Liver (tissue), 9 donors: ENCODE measurements around the gene HDGFL1. TPM values are rescaled to one million over a fixed set of nuclear protein-coding genes. Genes with fewer than 3 reads are reported as not detected.

Experiments used
- DNase-seq: peaks from one replicate; pipeline ENCODE4 v3.0.0-alpha.2; 2017; ENCODE audit warnings: low spot score
- H3K27ac ChIP-seq, 2 donors: one replicate each; pipeline ENCODE4 v1.7.0; 2013; ENCODE audit warnings: inconsistent platforms in 2 of 2, low read length in 2 of 2, control low read depth in 1 of 2, low read depth in 1 of 2, mild to moderate bottlenecking in 1 of 2
- H3K27me3 ChIP-seq, 4 donors: one replicate each; pipeline versions ENCODE4 v1.6.1 to v1.7.0; 2013; ENCODE audit warnings: low read length in 3 of 4, inconsistent platforms in 1 of 4, mild to moderate bottlenecking in 1 of 4, moderate library complexity in 1 of 4; ENCODE audit not compliant: control insufficient read depth in 4 of 4, insufficient read depth in 4 of 4
- H3K36me3 ChIP-seq, 4 donors: one replicate each; pipeline versions ENCODE4 v1.6.1 to v1.7.0; 2013; ENCODE audit warnings: low read length in 3 of 4, mild to moderate bottlenecking in 3 of 4, low read depth in 1 of 4, moderate library complexity in 1 of 4; ENCODE audit not compliant: control insufficient read depth in 4 of 4, insufficient read depth in 3 of 4
- H3K4me1 ChIP-seq, 4 donors: one replicate each; pipeline versions ENCODE4 v1.6.1 to v1.7.0; 2013; ENCODE audit warnings: low read length in 3 of 4, mild to moderate bottlenecking in 3 of 4, moderate library complexity in 1 of 4; ENCODE audit not compliant: control insufficient read depth in 4 of 4, insufficient read depth in 4 of 4
- H3K4me3 ChIP-seq, 3 donors: one replicate each; pipeline versions ENCODE4 v1.6.1 to v1.7.0; 2013; ENCODE audit warnings: low read length in 3 of 3, control low read depth in 1 of 3, low read depth in 1 of 3, mild to moderate bottlenecking in 1 of 3
- H3K9ac ChIP-seq, 2 donors: one replicate each; pipeline ENCODE4 v1.7.0; 2013; ENCODE audit warnings: low read length in 2 of 2, mild to moderate bottlenecking in 2 of 2, moderate library complexity in 2 of 2, control low read depth in 1 of 2, low read depth in 1 of 2
- H3K9me3 ChIP-seq, 4 donors: one replicate each; pipeline versions ENCODE4 v1.6.1 to v1.7.0; 2013; ENCODE audit warnings: low read length in 3 of 4; ENCODE audit not compliant: control insufficient read depth in 4 of 4
- EGR1 ChIP-seq, 2 donors: IDR thresholded peaks; 2 replicates each; pipeline ENCODE4 v1.6.1; 2016 to 2018; ENCODE audit warnings: antibody characterized with exemption in 2 of 2, low read depth in 2 of 2
- FOXA1 ChIP-seq: IDR thresholded peaks from 2 replicates; pipeline ENCODE4 v1.6.1; 2016; ENCODE audit warnings: antibody characterized with exemption
- FOXA2 ChIP-seq: IDR thresholded peaks from 2 replicates; pipeline ENCODE4 v1.6.1; 2016; ENCODE audit warnings: antibody characterized with exemption
- GABPA ChIP-seq, 2 donors: IDR thresholded peaks in 1 of 2; conservative IDR thresholded peaks in 1 of 2; 2 replicates each; pipeline ENCODE4 v1.6.1; 2016; ENCODE audit warnings: antibody characterized with exemption in 2 of 2, mild to moderate bottlenecking in 1 of 2, moderate library complexity in 1 of 2
- HNF4A ChIP-seq, 2 donors: conservative IDR thresholded peaks; 2 replicates each; pipeline ENCODE4 v1.6.1; 2016; ENCODE audit warnings: antibody characterized with exemption in 2 of 2, mild to moderate bottlenecking in 2 of 2
- HNF4G ChIP-seq: IDR thresholded peaks from 2 replicates; pipeline ENCODE4 v1.6.1; 2016; ENCODE audit warnings: antibody characterized with exemption
- JUND ChIP-seq, 2 donors: IDR thresholded peaks; 2 replicates each; pipeline ENCODE4 v1.6.1; 2016; ENCODE audit warnings: antibody characterized with exemption in 2 of 2
- NR2F2 ChIP-seq: IDR thresholded peaks from 2 replicates; pipeline ENCODE4 v1.6.1; 2016; ENCODE audit warnings: antibody characterized with exemption
- RAD21 ChIP-seq, 2 donors: IDR thresholded peaks; 2 replicates each; pipeline ENCODE4 v1.6.1; 2016; ENCODE audit warnings: antibody characterized with exemption in 2 of 2, mild to moderate bottlenecking in 2 of 2
- RXRA ChIP-seq, 2 donors: IDR thresholded peaks; 2 replicates each; pipeline ENCODE4 v1.6.1; 2017 to 2018; ENCODE audit warnings: antibody characterized with exemption in 2 of 2, mild to moderate bottlenecking in 1 of 2
- SP1 ChIP-seq: IDR thresholded peaks from 2 replicates; pipeline ENCODE4 v1.6.1; 2018; ENCODE audit warnings: antibody characterized with exemption, mild to moderate bottlenecking
- TAF1 ChIP-seq: conservative IDR thresholded peaks from 2 replicates; pipeline ENCODE4 v1.6.1; 2016; ENCODE audit warnings: antibody characterized with exemption, mild to moderate bottlenecking
- YY1 ChIP-seq: IDR thresholded peaks from 2 replicates; pipeline ENCODE4 v1.6.1; 2016; ENCODE audit warnings: antibody characterized with exemption, mild to moderate bottlenecking
- WGBS: extraction: QIAGEN DNeasy Blood & Tissue Kit; methylation state at CpG from one replicate; pipeline ENCODE4 v1.1.7; 2013; 5-methylcytosine and 5-hydroxymethylcytosine counted together
- polyA plus RNA-seq, 2 donors: library from polyadenylated mRNA; stranded (reverse) in 1 of 2; unstranded in 1 of 2; fragments of 200-250 nt in 1 of 2; fragments of >200 nt in 1 of 2; fragmentation: Nextera tagmentation in 1 of 2; extraction: Ambion mirVana in 1 of 2; gene quantifications; one replicate each; pipeline versions ENCODE4 v1.2.1 to v1.2.3, GENCODE V29; 2013 to 2015
- total RNA-seq, 2 donors: library from RNA; depleted of rRNA; stranded (reverse); fragments of >200 nt; gene quantifications; one replicate each; pipeline ENCODE4 v1.2.3, GENCODE V29; 2014
- TF ChIP-seq, protein P1 (sequence below): IDR thresholded peaks from 2 replicates; pipeline ENCODE4 v1.6.1; 2016; ENCODE audit warnings: antibody characterized with exemption, mild to moderate bottlenecking
- TF ChIP-seq, protein P2 (sequence below): fragments of 150-350 bp; IDR thresholded peaks from 2 replicates; pipeline ENCODE4 v1.5.1; 2017; ENCODE audit warnings: improper control_type of control experiment, low read depth, low read length; ENCODE audit not compliant: missing input control
- TF ChIP-seq, protein P3 (sequence below): IDR thresholded peaks from 2 replicates; pipeline ENCODE4 v1.6.1; 2016; ENCODE audit warnings: antibody characterized with exemption
- TF ChIP-seq, protein P4 (sequence below): IDR thresholded peaks from 2 replicates; pipeline ENCODE4 v1.6.1; 2016; ENCODE audit warnings: antibody characterized with exemption
- TF ChIP-seq, protein P5 (sequence below): IDR thresholded peaks from 2 replicates; pipeline ENCODE4 v1.6.1; 2016; ENCODE audit warnings: antibody characterized with exemption
- donor health status: healthy.
- donor health status: healthy.
- donor health status: healthy.
- donor health status: healthy.
- donor health status: healthy.

HDGFL1 gene
- total and polyA plus RNA-seq, 4 donors, result not detected

DNA sequence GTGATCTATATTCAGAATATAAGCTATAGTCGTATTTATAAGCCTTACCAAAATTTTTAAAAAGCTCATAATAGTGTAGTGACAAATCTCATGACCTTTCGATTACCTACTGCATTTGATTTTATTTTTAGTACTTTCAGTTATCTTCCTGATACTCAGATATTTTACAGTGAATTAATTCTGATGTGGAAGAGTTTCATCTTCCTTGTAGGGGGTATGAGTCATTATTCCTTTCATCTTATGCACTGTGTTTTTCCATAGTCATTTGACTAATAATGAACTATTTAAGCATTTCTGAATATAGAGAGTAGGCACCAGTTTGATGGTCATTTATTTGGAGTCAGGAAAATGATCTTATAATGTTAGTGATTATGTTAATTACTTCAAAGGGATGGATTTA, 36.4 kb downstream of the HDGFL1 start:
- Histone ChIP-seq H3K9ac (no peak overlapping the region), H3K4me1 (no peaks in the 10 kb centered on the region), H3K27ac (no peak overlapping the region), H3K9me3 (no peaks in the 10 kb centered on the region), H3K36me3 (no peaks in the 10 kb centered on the region), H3K4me3 (no peak overlapping the region), H3K27me3 (no peaks in the 10 kb centered on the region)
- 82% methylated on average over 2 of the region's 2 CpGs for WGBS
- no peak for DNase-seq
- TF ChIP-seq RXRA (IDR thresholded peaks at IDR 0.05) (no peak), SP1 (no peak), FOXA2 (no peak), FOXA1 (no peak), HNF4G (no peak), GABPA (IDR thresholded peaks at IDR 0.05 in 1 of 2, conservative IDR thresholded peaks at IDR 0.05 in 1 of 2) (no peak), EGR1 (IDR thresholded peaks at IDR 0.05; ENCODE audit: low read depth in 2 of 2) (no peak), TAF1 (no peak), HNF4A (conservative IDR thresholded peaks at IDR 0.05) (no peak), JUND (IDR thresholded peaks at IDR 0.05) (no peak), RAD21 (IDR thresholded peaks at IDR 0.05) (no peak), NR2F2 (no peak)
- TF ChIP-seq, protein P1, sequence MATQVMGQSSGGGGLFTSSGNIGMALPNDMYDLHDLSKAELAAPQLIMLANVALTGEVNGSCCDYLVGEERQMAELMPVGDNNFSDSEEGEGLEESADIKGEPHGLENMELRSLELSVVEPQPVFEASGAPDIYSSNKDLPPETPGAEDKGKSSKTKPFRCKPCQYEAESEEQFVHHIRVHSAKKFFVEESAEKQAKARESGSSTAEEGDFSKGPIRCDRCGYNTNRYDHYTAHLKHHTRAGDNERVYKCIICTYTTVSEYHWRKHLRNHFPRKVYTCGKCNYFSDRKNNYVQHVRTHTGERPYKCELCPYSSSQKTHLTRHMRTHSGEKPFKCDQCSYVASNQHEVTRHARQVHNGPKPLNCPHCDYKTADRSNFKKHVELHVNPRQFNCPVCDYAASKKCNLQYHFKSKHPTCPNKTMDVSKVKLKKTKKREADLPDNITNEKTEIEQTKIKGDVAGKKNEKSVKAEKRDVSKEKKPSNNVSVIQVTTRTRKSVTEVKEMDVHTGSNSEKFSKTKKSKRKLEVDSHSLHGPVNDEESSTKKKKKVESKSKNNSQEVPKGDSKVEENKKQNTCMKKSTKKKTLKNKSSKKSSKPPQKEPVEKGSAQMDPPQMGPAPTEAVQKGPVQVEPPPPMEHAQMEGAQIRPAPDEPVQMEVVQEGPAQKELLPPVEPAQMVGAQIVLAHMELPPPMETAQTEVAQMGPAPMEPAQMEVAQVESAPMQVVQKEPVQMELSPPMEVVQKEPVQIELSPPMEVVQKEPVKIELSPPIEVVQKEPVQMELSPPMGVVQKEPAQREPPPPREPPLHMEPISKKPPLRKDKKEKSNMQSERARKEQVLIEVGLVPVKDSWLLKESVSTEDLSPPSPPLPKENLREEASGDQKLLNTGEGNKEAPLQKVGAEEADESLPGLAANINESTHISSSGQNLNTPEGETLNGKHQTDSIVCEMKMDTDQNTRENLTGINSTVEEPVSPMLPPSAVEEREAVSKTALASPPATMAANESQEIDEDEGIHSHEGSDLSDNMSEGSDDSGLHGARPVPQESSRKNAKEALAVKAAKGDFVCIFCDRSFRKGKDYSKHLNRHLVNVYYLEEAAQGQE, result no peak
- TF ChIP-seq, protein P2, sequence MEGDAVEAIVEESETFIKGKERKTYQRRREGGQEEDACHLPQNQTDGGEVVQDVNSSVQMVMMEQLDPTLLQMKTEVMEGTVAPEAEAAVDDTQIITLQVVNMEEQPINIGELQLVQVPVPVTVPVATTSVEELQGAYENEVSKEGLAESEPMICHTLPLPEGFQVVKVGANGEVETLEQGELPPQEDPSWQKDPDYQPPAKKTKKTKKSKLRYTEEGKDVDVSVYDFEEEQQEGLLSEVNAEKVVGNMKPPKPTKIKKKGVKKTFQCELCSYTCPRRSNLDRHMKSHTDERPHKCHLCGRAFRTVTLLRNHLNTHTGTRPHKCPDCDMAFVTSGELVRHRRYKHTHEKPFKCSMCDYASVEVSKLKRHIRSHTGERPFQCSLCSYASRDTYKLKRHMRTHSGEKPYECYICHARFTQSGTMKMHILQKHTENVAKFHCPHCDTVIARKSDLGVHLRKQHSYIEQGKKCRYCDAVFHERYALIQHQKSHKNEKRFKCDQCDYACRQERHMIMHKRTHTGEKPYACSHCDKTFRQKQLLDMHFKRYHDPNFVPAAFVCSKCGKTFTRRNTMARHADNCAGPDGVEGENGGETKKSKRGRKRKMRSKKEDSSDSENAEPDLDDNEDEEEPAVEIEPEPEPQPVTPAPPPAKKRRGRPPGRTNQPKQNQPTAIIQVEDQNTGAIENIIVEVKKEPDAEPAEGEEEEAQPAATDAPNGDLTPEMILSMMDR, result no peak
- TF ChIP-seq, protein P3, sequence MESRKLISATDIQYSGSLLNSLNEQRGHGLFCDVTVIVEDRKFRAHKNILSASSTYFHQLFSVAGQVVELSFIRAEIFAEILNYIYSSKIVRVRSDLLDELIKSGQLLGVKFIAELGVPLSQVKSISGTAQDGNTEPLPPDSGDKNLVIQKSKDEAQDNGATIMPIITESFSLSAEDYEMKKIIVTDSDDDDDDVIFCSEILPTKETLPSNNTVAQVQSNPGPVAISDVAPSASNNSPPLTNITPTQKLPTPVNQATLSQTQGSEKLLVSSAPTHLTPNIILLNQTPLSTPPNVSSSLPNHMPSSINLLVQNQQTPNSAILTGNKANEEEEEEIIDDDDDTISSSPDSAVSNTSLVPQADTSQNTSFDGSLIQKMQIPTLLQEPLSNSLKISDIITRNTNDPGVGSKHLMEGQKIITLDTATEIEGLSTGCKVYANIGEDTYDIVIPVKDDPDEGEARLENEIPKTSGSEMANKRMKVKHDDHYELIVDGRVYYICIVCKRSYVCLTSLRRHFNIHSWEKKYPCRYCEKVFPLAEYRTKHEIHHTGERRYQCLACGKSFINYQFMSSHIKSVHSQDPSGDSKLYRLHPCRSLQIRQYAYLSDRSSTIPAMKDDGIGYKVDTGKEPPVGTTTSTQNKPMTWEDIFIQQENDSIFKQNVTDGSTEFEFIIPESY, result no peak
- TF ChIP-seq, protein P4, sequence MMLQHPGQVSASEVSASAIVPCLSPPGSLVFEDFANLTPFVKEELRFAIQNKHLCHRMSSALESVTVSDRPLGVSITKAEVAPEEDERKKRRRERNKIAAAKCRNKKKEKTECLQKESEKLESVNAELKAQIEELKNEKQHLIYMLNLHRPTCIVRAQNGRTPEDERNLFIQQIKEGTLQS, result no peak
- TF ChIP-seq, protein P5, sequence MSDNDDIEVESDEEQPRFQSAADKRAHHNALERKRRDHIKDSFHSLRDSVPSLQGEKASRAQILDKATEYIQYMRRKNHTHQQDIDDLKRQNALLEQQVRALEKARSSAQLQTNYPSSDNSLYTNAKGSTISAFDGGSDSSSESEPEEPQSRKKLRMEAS, result no peak

DNA sequence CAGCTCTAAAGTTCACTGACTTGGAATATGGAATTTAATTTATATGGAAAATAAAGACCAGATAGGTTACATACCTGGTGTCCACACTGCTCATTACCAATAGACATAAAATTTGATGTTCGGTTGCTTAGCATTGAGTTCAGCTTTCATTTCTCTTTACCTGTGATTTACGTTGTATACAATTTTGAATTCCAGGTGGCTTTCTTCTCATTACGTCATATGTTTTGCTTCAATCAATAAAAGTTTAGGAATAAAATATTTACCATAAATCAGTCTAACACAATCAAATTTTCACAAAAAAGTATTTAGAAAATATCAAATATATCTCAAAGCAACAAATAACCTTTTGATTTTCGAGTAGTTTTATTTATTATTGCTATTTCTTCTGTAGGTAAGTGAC, 40.8 kb downstream of the HDGFL1 start:
- WGBS, result 82% methylated on average over 4 of the region's 4 CpGs
- TF ChIP-seq EGR1 (IDR thresholded peaks at IDR 0.05; ENCODE audit: low read depth in 2 of 2) (no peak), YY1 (no peak), RXRA (IDR thresholded peaks at IDR 0.05) (no peak), SP1 (no peak), FOXA2 (no peak), TAF1 (no peak), RAD21 (IDR thresholded peaks at IDR 0.05) (no peak)
- TF ChIP-seq, protein P4, result no peak
- TF ChIP-seq, protein P5, result no peak
- Histone ChIP-seq H3K9me3 (no peaks in the 10 kb centered on the region), H3K9ac (no peak overlapping the region), H3K36me3 (no peaks in the 10 kb centered on the region), H3K27me3 (no peaks in the 10 kb centered on the region), H3K27ac (no peak overlapping the region), H3K4me3 (no peak overlapping the region), H3K4me1 (no peaks in the 10 kb centered on the region)
- DNase-seq, result no peak
